ENCODE results near the gene GNG13.
"Not testable (repeated sequence)": the region's sequence is repeated elsewhere in the genome, so short reads cannot be mapped to it uniquely, and the experiment has no call there.

The GNG13 gene

GRCh38 chr16:760065-760464 is 40.5 kb downstream of the GNG13 start:
- no peak for DNase-seq

GRCh38 chr16:759110-759910 is 41.2 kb downstream of the GNG13 start:
- no peak for DNase-seq

- no peak for DNase-seq
Observed at GRCh38 chr16:756428-756827, 44.1 kb downstream of the GNG13 start.

- DNase-seq, result no peak
Observed at GRCh38 chr16:754656-755055, 45.9 kb downstream of the GNG13 start.

- DNase-seq, result not testable (repeated sequence)
Observed at GRCh38 chr16:754121-754607, 46.4 kb downstream of the GNG13 start.

- no peak for DNase-seq
Observed at GRCh38 chr16:752007-752312, 48.6 kb downstream of the GNG13 start.

GRCh38 chr16:751152-752006 is 49.2 kb downstream of the GNG13 start:
- DNase-seq, result no peak

GRCh38 chr16:750485-750884 is 50.0 kb downstream of the GNG13 start:
- DNase-seq, result no peak

- no peak for DNase-seq
Observed at GRCh38 chr16:749010-749409, 51.5 kb downstream of the GNG13 start.
